OCI-LY1 (cell line): ENCODE results near the gene RABGAP1L.

Source experiments
- H2AFZ ChIP-seq: fragments of 200-600 bp; sonication (generic), shearing (Covaris generic); 2 replicates; pipeline ENCODE4 v1.6.0; 2014; ENCODE audit warnings: antibody characterized with exemption, mild to moderate bottlenecking, low read length
- H3F3A ChIP-seq: fragments of 200-600 bp; sonication (generic), shearing (Covaris generic); 2 replicates; pipeline ENCODE4 v1.6.0; 2014; ENCODE audit warnings: mild to moderate bottlenecking, antibody characterized with exemption, low read length, moderate library complexity; ENCODE audit not compliant: insufficient read depth
- H3K27ac ChIP-seq: fragments of 200-600 bp; sonication (generic); 2 replicates; pipeline ENCODE4 v1.5.1; 2014; ENCODE audit warnings: low read length, mixed run types, mild to moderate bottlenecking, low read depth; ENCODE audit not compliant: poor library complexity, severe bottlenecking
- H3K27me3 ChIP-seq: fragments of 200-600 bp; sonication (generic); 2 replicates; pipeline ENCODE4 v1.6.0; 2014; ENCODE audit warnings: antibody characterized with exemption, mild to moderate bottlenecking, low read length, moderate library complexity; ENCODE audit not compliant: insufficient read depth
- H3K36me3 ChIP-seq: fragments of 200-600 bp; sonication (generic); 2 replicates; pipeline ENCODE4 v1.6.1; 2014; ENCODE audit warnings: mild to moderate bottlenecking, antibody characterized with exemption, low read length, moderate library complexity, mixed read lengths; ENCODE audit not compliant: insufficient read depth
- H3K4me1 ChIP-seq: fragments of 200-600 bp; sonication (generic); 2 replicates; pipeline ENCODE4 v1.5.1; 2014; ENCODE audit warnings: mild to moderate bottlenecking, low read length, moderate library complexity; ENCODE audit not compliant: insufficient read depth, severe bottlenecking
- H3K4me2 ChIP-seq: fragments of 200-600 bp; sonication (generic), shearing (Covaris generic); 2 replicates; pipeline ENCODE4 v1.6.1; 2014; ENCODE audit warnings: low read length
- H3K4me3 ChIP-seq: fragments of 200-600 bp; sonication (generic); 2 replicates; pipeline ENCODE4 v1.5.1; 2014; ENCODE audit warnings: low read length, low read depth, mild to moderate bottlenecking, mixed read lengths; ENCODE audit not compliant: poor library complexity, severe bottlenecking
- H3K79me2 ChIP-seq: fragments of 200-600 bp; shearing (Covaris generic); 2 replicates; pipeline ENCODE4 v1.6.1; 2016; ENCODE audit warnings: mixed run types, low read length, mixed read lengths; ENCODE audit not compliant: insufficient read depth
- H3K9ac ChIP-seq: fragments of 200-600 bp; sonication (generic), shearing (Covaris generic); 2 replicates; pipeline ENCODE4 v1.6.1; 2014; ENCODE audit warnings: mild to moderate bottlenecking, low read length, mixed read lengths
- H3K9me2 ChIP-seq: fragments of 200-600 bp; sonication (generic), shearing (Covaris generic); 2 replicates; pipeline ENCODE4 v1.6.1; 2014; ENCODE audit warnings: low read depth, mild to moderate bottlenecking, low read length, mixed read lengths
- H3K9me3 ChIP-seq: fragments of 200-600 bp; shearing (Covaris generic); 2 replicates; pipeline ENCODE4 v1.6.1; 2014; ENCODE audit warnings: low read length, mixed read lengths
- H4K20me1 ChIP-seq: fragments of 200-600 bp; sonication (generic), shearing (Covaris generic); 2 replicates; pipeline ENCODE4 v1.6.0; 2016; ENCODE audit warnings: mild to moderate bottlenecking, low read length; ENCODE audit not compliant: insufficient read depth
- CTCF ChIP-seq: fragments of 200-600 bp; sonication (generic), shearing (Covaris generic); IDR thresholded peaks from 2 replicates; pipeline ENCODE4 v1.5.1; 2017; ENCODE audit warnings: mild to moderate bottlenecking, antibody characterized with exemption, low read length, moderate library complexity, mixed read lengths
- EZH2 ChIP-seq: fragments of 200-600 bp; sonication (generic), shearing (Covaris generic); IDR thresholded peaks from 2 replicates; pipeline ENCODE4 v1.8.0; 2017; ENCODE audit warnings: borderline replicate concordance, mixed run types, mild to moderate bottlenecking, antibody characterized with exemption, low read length, moderate library complexity, mixed read lengths

RABGAP1L gene

GRCh38 chr1:174626031-174627025 lies 467.0 kb downstream of the RABGAP1L start:
- H3K27me3 ChIP-seq, result no peaks in the 10 kb centered on the region
- H3K36me3 ChIP-seq, result no peaks in the 10 kb centered on the region
- H2AFZ ChIP-seq, result no peak overlapping the region
- no peak overlapping the region for H3K4me2 ChIP-seq
- no peak for TF ChIP-seq EZH2
- no peak for TF ChIP-seq CTCF
- no peaks in the 10 kb centered on the region for H4K20me1 ChIP-seq
- H3K4me3 ChIP-seq, result no peak overlapping the region
- H3K9ac ChIP-seq, result no peak overlapping the region
- H3K79me2 ChIP-seq, result no peaks in the 10 kb centered on the region
- H3K4me1 ChIP-seq, result no peaks in the 10 kb centered on the region
- H3F3A ChIP-seq, result no peaks in the 10 kb centered on the region
- H3K9me3 ChIP-seq, result no peaks in the 10 kb centered on the region
- H3K27ac ChIP-seq, result no peak overlapping the region
- no peaks in the 10 kb centered on the region for H3K9me2 ChIP-seq

GRCh38 chr1:174637487-174637886 lies 478.2 kb downstream of the RABGAP1L start:
- Histone ChIP-seq H3F3A (no peaks in the 10 kb centered on the region), H2AFZ (no peak overlapping the region), H3K27me3 (no peaks in the 10 kb centered on the region), H3K9me2 (no peaks in the 10 kb centered on the region), H3K4me1 (no peaks in the 10 kb centered on the region), H3K4me2 (no peak overlapping the region), H4K20me1 (no peaks in the 10 kb centered on the region; the same call in 1 of the 2 replicates), H3K9ac (no peak overlapping the region), H3K27ac (no peak overlapping the region), H3K79me2 (no peaks in the 10 kb centered on the region), H3K9me3 (no peaks in the 10 kb centered on the region), H3K36me3 (peaks cover 19% of the 10 kb centered on the region), H3K4me3 (no peak overlapping the region)
- TF ChIP-seq EZH2 (no peak), CTCF (no peak)

GRCh38 chr1:174639461-174639860 lies 480.1 kb downstream of the RABGAP1L start:
- TF ChIP-seq EZH2 (no peak), CTCF (no peak)
- Histone ChIP-seq H4K20me1 (no peaks in the 10 kb centered on the region; the same call in 1 of the 2 replicates), H3K4me3 (no peak overlapping the region), H2AFZ (no peak overlapping the region), H3K36me3 (peaks cover 19% of the 10 kb centered on the region), H3K4me2 (no peak overlapping the region), H3F3A (no peaks in the 10 kb centered on the region), H3K27me3 (no peaks in the 10 kb centered on the region), H3K27ac (no peak overlapping the region), H3K4me1 (no peaks in the 10 kb centered on the region), H3K9ac (no peak overlapping the region), H3K79me2 (no peaks in the 10 kb centered on the region), H3K9me2 (no peaks in the 10 kb centered on the region), H3K9me3 (no peaks in the 10 kb centered on the region)
